Stomach (tissue), 4 donors: Measurements from ENCODE around the gene KLHL3.

Experiments
- POLR2A ChIP-seq, 4 donors: fragments of 450-650 bp; IDR thresholded peaks; one replicate each; pipeline ENCODE4 v1.6.1; 2016; ENCODE audit warnings: antibody characterized with exemption in 4 of 4, control low read depth in 2 of 4, mild to moderate bottlenecking in 1 of 4, moderate library complexity in 1 of 4
- POLR2AphosphoS5 ChIP-seq, 3 donors: sonication (generic); formaldehyde crosslinking; IDR thresholded peaks; one replicate each; pipeline ENCODE4 v1.6.1; 2016; ENCODE audit warnings: antibody characterized with exemption in 3 of 3
- TF ChIP-seq, protein P1 (sequence below), 7 experiments: fragments of 450-650 bp in 4 of 7; fragments of 200-600 bp in 3 of 7; sonication (generic) in 3 of 7; IDR thresholded peaks; one replicate each; pipeline ENCODE4 v1.5.1; 2016 to 2019; ENCODE audit warnings: antibody characterized with exemption in 7 of 7, control low read depth in 2 of 7, mild to moderate bottlenecking in 1 of 7

DNA sequence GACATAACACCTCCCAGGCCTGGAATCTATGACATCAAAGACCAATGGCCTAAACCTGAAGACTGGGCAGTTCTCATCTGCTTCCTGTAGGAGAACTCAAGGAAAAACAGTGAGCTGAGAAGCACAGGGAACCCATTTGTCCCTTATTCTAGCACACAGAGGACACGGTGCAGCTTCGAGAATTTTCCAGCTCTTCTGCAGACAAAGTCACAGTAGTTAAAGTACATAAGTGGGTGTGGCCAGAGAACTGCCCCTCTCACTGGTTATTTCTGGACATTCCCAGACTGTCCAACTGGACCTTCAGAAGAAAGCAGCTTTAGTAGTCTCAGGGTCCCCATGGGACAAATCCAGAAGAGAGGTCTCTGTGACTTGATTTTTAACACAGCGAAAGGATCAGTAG lies 114.6 kb downstream of the KLHL3 start:
- TF ChIP-seq POLR2A (IDR thresholded peaks at IDR 0.05) (no peak), POLR2AphosphoS5 (IDR thresholded peaks at IDR 0.05) (no peak)
- TF ChIP-seq, protein P1, sequence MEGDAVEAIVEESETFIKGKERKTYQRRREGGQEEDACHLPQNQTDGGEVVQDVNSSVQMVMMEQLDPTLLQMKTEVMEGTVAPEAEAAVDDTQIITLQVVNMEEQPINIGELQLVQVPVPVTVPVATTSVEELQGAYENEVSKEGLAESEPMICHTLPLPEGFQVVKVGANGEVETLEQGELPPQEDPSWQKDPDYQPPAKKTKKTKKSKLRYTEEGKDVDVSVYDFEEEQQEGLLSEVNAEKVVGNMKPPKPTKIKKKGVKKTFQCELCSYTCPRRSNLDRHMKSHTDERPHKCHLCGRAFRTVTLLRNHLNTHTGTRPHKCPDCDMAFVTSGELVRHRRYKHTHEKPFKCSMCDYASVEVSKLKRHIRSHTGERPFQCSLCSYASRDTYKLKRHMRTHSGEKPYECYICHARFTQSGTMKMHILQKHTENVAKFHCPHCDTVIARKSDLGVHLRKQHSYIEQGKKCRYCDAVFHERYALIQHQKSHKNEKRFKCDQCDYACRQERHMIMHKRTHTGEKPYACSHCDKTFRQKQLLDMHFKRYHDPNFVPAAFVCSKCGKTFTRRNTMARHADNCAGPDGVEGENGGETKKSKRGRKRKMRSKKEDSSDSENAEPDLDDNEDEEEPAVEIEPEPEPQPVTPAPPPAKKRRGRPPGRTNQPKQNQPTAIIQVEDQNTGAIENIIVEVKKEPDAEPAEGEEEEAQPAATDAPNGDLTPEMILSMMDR (IDR thresholded peaks at IDR 0.05): no peak
